Activated CD8-positive, alpha-beta memory T cell treated with anti-CD3 and anti-CD28 coated beads for 24 hours (primary cell): ENCODE results near the gene BTN2A1.
A peak's percentile ranks its signal among the peaks of the same experiment; 100 is the strongest.

Experiments
- DNase-seq: peaks from one replicate; pipeline ENCODE4 v3.0.0-alpha.2; 2020

BTN2A1 gene

GRCh38 chr6:26472549-26473290 is 15.0 kb downstream of the BTN2A1 start:
- DNase-seq: no peak

DNA sequence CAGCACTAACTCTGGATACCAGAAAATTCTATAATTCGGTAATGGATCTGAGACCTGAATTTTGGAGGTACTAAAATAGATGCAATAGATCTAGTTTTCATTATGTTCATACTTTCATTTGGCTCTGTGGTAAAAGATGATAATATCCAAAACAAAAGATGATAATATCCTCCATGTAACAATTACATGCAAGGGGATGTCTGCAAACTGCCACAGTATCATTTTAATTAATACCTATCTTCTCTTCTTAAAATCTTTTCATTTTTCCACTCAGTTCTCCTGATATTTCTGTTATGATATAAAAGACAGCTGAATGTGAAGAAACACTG is 15.6 kb downstream of the BTN2A1 start:
- no peak for DNase-seq

DNA sequence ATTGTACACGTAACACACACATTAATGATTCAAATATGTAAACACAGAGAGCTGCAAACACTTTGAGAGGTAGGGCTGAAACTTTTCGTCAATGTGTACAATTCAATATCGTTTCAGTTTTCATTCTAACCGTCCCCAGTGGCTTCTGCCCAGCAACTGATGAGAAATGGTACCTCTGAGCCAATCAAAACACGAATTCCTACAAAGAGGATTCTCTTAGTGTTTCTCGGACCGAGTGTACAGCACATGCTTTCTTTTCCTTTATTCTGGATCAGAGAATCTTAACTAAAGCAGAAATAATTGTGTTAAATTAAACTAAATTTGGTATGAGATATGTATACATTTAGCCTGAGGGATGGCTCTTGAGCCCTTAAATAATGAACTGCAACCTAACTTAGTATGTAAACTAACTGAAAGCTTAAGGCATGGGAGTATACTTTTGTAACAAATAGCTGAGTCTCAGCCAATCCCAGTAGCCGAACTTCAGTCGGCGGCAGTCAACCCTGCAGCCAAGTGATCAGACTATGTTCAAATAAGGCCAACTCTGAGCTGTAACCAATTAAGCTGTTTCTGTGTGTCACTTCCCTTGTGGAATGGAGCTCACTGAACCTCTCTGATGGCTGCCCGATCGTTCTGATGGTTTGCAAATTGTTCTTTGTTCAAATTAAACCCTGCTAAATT is 16.1 kb downstream of the BTN2A1 start:
- DNase-seq: peak; percentile 82

- DNase-seq: no peak
Measured at GRCh38 chr6:26474439-26474881, 16.7 kb downstream of the BTN2A1 start.

- no peak for DNase-seq
Measured at GRCh38 chr6:26475823-26476729, 18.3 kb downstream of the BTN2A1 start.

DNA sequence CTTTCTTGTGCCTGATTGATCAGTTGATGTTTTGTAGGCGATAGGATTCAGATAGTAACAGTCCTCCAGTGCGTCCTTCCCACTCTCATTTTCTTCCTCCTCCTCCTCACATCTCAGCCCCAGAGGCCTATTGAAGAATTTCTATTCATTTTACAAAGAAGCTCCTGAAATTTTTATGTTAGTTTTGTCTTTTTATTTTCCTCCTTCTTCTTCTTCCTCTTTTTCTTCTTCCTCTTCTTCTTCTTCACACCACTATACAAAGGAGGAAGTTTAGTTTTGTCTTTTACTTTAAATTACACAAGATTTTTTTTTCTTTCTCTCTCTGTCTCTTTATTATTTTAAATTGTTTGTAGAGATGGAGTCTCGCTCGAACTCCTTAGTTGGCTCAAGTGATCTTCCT is 19.1 kb downstream of the BTN2A1 start:
- no peak for DNase-seq

- no peak for DNase-seq
Measured at GRCh38 chr6:26477426-26477825, 19.7 kb downstream of the BTN2A1 start.

- DNase-seq: no peak
Measured at GRCh38 chr6:26478100-26478984, 20.6 kb downstream of the BTN2A1 start.

DNA sequence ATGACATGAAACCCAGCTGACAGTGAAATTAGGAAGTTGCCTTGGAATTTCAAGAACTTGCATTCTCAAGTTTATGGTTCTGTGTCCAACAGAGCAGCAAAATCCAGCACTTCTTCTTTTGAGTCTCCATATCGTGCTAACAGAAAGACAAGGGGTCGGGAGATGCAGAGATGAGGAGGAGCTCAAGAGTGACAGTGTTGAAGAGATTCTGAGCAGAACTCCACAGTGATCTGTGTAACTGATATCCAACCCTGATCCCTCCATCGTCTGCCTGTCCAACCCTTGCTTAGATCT is 21.2 kb downstream of the BTN2A1 start:
- no peak for DNase-seq

DNA sequence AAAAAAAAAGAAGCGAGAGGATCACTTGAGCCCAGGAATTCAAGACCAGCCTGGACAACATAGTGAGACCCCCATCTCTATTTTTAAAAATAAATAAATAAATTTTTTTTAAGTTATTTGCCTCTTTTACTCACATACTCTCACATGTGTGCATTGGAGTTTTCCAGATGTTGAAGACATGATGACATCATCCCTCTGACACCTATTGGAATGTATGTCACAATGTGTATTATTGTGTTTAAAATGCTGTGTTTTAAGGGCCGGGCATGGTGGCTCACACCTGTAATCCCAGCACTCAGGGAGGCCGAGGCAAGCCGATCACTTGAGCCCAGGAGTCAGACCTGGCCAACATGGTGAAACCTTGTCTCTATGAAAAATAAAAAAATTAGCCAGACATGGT is 24.6 kb downstream of the BTN2A1 start:
- no peak for DNase-seq

DNA sequence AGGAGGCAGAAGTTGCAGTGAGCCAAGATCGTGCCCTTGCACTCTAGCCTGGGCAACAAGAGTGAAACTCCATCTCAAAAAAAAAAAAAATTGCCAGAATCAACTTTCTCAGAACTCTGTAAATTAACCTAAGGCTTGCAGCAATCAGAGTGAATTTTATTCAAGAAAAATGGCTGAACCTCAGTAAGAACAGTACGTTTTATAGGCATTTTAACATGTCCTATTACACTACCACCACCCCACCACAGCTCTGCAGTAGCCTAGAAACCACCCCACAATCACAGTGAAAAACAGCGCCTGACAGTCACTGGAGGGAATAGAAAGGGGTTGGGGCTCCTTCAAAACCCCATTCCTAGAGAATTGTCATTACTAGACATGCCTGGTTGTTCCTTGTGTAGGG is 26.0 kb downstream of the BTN2A1 start:
- no peak for DNase-seq

GRCh38 chr6:26484161-26484560 is 26.4 kb downstream of the BTN2A1 start:
- DNase-seq: no peak

- DNase-seq: no peak
Measured at GRCh38 chr6:26485112-26485780, 27.5 kb downstream of the BTN2A1 start.

- no peak for DNase-seq
Measured at GRCh38 chr6:26486358-26486757, 28.6 kb downstream of the BTN2A1 start.

DNA sequence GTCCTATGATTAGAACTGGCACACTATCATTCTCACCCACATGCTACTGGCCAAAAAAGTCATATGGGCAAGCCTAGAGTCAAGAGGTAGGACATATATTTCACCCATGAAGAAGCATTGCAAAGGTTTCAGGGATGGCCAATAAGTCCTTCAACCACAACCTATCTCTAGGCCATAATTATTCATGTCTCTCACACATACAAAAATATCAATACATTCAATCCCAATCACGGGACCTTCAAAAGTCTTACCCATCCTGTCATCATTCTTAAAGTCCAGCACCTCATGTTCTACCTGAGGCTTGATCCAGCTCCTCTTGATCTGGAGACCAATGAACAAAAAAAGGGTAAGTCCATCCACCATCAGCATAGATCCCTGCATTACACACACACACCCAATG is 29.7 kb downstream of the BTN2A1 start:
- no peak for DNase-seq

DNA sequence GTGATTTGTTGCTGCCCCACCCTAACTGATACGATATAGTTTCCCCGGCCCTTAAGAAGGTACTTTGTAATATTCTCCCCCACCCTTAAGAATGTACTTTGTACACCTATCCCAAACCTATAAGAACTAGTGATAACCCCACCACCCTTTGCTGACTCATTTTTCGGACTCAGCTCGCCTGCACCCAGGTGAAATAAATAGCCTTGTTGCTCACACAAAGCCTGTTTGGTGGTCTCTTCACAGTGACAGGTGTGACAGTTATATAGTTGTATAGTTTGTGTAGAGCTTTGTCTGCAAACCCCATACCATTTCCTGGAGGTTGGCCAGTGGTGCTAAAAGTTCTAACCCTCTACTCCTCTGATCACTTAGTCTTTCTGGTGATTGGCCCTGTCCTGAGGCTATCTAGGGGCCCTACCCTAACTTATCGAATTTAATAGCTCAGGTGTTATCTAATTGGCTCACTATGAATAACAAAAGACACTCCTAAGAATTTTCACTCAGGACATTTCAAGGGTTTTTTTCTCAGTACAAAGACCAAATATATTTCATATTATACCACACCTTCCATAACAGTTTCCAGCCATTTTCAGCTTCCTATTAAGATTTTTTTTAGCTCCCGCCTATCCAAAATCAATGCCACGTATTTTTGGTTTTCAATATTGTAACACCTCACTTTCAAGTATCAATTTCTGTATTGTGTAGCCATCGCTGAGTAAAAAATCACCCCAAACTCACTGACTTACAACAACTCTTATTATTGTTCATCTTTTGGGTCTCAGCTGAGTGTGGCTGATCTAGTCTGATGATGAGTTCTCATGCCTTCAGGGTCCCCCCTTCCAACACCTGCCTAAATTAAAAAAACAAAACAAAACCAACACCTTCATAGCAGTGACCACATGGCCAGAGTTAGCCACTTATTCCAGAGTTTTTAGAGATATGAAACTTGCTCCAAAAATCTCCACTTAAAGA is 32.5 kb downstream of the BTN2A1 start:
- no peak for DNase-seq

DNA sequence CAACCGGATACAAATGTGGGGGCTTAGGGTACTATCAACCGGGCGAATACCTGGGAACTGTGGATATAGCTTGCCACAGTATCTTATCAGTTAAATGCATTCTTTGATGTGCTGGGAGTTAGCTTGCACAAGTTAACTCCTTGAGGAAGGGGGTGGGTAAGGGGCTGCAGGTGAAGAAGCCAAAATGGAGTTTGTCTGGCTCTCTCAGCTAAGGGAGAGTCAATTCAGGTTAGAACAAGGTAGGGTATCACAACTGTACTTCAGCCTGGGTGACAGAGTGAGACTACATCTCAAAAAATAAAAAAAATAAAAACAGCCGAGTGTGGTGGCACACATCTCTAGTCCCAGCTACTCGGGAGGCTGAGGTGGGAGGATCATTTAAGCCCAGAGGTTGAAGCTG is 33.8 kb downstream of the BTN2A1 start:
- DNase-seq: no peak

GRCh38 chr6:26493258-26493657 is 35.5 kb downstream of the BTN2A1 start:
- DNase-seq: no peak

- no peak for DNase-seq
Measured at GRCh38 chr6:26494117-26494516, 36.4 kb downstream of the BTN2A1 start.

GRCh38 chr6:26495281-26495680 is 37.5 kb downstream of the BTN2A1 start:
- DNase-seq: no peak

DNA sequence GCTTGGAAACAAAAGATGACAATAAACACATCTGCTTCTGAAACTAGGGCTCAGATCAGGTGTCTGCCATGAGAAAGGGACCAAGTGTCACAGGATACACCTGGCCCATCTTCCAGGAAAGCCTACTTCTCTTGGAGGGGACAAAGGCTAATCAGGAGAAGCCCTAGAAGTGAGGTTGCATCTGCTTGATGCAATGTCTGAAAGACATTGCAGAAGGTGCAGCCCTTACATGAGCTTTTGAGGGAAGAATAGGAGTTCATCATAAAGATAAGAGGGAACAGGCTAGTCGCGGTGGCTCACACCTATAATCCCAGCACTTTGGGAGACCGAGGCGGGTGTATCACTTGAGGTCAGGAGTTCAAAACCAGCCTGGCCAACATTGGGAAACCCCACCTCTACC is 39.9 kb downstream of the BTN2A1 start:
- DNase-seq: no peak
